Amniotic epithelial cell (primary cell): ENCODE measurements around the gene RUNX1.
A peak's percentile ranks its signal among the peaks of the same experiment; 100 is the strongest.

Experiments used
- DNase-seq: peaks from one replicate; pipeline ENCODE4 v3.0.0-alpha.2; 2010; ENCODE audit warnings: low read depth

RUNX1 gene

DNA sequence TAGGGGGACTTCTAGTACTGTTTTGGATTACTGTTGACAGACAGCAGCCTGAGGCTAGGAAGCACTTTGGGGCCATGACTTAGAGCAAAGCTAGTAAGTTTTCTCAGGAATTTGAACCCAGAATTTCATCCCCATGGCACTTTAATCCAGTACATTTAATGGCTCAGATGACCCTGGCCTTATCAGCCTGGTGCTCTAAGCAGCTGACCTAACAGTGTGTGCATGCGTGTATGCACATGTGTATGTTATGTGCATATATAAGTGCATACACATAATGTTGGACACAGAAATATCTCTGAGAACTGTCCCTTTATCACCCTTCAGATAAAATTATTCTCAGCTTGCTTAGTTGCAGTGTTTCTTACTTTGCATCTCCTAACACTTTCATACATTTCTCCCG is 265.3 kb downstream of the RUNX1 start:
- no peak for DNase-seq

DNA sequence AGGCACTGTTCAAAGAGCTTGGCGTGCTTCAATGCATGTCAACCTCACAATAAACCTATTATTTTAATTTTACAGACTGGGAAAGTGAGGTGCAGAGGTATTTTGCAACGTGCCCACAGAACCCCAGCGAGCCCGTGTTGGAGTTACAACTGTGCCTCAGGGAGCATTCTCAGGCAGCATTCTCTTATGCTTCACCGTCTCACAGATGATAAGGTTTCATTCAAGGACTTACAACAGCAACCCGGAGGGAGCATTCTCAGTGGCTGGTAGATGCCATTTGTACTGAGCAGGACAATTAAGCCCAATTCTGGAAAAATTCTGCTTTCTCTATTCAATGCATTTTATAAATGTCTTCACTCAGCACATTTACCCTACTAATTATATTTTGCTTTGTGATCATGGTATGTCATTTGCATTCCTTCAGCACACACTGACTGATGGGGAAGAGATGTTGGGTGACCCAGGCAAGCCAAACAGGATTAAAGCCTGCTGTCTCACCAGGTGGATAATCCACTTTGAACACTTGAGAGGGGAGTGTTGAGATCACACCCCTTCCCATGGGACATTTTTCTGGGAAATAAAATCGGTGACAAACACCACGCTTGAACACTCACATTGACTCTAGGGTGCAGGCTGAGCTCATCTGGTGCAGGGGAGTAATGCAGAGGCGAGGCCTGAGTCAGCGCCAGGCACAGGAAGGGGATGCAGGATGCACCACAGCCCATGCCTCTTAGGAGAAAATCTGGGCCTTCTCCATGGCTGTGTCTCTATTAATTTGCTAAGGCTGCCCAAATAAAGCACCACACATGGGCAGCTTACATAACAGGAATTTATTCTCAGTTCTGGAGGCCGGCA is 266.4 kb downstream of the RUNX1 start:
- peak; percentile 27 for DNase-seq

DNA sequence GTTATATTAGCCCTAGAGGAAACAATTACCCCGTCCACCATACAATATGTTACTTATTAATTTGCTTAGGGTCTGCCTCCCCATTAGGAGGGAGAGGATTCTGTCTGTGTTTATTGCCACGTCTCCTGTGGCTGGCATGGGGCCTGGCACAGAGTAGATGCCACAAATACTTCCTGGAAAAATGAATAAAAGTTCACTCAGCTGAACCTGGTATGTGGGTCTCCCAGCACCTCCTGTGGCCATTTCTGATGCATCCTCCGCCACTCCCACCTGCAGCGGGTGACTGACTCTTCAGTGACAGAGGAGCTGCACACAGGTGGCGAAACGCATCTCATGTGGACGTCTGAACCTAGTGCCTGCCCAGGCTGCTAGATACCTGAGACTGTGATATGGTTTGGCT is 267.6 kb downstream of the RUNX1 start:
- DNase-seq, result no peak

DNA sequence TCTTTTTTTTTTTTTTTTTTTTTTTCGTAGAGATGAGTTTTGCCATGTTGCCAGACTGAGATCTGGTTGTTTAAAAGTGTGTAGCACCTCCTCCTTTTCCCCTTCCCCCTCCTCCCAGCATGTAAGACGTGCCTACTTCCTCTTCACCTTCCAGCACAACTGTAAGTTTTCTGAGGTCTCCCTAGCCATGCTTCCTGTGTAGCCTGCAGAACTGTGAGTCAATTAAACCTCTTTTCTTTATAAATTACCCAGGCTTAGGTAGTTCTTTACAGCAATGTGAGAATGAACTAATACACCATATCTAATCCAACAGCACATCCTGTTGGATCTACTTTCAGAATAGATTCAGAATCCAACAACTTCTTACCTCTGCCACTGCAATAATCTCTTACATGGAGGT is 269.2 kb downstream of the RUNX1 start:
- no peak for DNase-seq

DNA sequence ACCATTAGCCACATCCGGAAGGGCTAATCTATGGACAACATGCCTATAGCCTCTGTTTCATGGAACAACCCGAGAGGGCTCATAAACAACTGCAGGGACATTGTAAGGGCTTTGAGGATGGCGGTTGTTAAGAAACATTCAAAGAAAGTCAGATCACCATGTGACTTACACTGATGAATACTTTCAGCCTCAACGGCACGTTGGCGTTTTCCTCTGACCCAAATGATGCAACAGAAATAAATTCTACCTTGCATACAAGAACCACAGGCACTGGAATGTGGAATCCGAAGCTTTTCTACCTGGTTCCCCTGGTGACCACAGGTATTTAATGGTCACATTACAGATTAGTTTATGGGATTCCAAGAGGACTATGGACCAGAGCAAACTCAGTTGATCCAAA is 273.3 kb downstream of the RUNX1 start:
- DNase-seq, result peak; percentile 56

DNA sequence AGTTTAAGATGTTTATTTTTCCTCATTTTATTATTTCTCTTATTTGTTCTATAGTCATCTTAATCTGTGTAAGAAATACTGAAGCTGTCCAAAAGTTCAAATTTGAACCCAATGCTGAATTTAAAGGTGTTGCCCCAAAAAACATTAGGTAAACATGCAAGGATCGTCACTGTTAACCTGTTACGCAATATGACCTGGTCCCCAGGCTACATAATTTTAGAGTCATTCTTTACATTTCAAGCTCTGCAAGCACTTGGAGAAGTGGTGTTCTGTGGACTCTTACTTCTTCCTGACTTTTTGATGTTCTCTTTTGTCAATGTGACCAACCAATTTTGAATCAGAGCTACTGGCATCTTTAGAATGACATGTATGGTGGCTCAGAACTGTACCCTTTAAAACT is 274.4 kb downstream of the RUNX1 start:
- no peak for DNase-seq

DNA sequence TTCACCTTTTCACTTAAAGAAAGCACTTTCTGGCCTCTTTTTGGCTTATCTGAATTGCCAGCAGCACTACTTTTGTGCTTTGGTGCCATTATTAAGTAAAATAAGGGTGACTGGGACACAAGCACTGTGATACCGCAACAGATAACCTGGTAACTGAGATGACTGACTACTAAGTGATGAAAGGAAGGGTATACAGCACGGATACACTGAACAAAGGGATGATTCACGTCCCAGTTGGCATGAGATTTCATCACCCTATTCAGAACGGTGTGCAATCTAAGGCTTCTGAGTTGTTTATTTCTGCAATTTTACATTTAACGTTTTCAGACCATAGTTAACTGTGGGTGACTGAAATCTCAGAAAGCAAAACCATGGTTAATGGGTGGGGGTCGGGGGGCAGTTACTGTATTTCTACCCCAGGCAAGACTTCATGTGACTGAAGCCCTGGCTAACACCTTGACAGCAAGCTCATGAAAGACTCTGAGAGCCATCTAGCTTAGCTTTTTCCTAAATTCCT is 277.5 kb downstream of the RUNX1 start:
- DNase-seq, result peak; percentile 89

DNA sequence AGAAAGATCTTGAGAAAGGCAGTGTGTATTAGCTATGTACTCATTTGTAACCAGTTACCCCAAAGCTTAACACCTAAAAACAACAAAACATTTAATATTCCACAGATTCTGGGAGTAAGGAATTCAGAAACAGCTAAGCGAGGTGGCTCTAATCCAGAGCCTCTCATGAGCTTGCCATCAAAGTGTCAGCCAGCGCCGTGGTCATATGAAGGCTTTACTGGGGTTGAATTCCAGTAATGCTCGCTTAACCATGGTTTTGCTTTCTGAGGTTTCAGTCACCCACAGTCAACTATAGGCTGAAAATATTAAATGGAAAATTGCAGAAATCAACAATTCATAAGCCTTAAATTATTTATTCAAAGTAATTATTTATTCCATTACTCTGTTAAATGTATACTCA is 278.5 kb downstream of the RUNX1 start:
- no peak for DNase-seq

DNA sequence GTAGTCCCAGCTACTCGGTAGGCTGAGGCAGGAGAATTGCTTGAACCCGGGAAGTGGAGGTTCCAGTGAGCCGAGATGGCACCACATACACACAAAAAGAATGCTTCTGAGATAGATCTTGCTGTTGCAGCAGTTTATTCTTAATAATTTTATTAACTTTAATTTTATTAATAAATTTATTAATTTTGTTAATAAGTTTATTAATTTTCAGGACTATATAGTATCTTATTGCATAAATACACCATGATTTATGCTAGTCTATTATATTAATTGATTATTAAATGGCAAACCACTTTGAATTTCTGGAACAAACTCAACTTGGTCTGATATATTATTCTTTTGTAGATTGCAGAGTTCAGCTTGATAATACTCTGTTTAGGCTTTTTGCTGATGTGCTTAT is 280.8 kb downstream of the RUNX1 start:
- no peak for DNase-seq

DNA sequence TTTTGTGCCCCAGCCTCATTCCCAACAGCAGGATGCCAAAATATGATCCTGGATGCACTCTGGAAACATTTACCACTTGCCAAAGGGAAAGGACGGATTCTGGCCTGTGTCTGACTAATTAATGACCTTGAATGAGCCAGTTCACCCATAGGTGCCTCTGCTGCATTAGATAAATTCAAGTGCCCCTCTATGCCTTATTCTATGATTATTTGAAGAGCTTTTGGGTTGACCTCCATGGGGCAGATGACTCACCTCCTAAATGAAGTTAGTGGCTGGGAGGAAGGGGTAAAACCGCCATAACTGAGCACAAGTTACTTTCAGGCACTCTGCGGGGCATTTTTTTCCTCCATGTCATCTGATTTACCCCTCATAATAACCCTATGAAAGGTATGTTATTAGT is 282.2 kb downstream of the RUNX1 start:
- no peak for DNase-seq

DNA sequence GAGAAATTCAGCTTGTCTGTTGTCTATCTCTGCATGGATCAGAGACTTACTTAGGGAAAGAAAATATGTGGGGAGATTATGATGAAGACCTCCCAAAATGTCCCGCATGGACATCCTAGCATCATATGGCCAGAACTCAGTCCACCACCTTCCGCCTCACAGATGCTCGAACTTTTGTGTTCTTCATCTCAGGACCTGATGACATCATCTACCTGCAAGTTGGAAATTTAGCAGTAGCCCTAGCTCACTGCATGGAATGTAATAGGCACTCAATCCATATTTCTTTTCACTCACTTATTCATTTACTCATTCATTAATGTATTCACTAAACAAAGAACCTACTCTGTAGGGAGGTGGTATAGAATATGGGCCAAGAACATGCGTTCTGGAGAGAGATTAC is 283.5 kb downstream of the RUNX1 start:
- DNase-seq, result no peak

DNA sequence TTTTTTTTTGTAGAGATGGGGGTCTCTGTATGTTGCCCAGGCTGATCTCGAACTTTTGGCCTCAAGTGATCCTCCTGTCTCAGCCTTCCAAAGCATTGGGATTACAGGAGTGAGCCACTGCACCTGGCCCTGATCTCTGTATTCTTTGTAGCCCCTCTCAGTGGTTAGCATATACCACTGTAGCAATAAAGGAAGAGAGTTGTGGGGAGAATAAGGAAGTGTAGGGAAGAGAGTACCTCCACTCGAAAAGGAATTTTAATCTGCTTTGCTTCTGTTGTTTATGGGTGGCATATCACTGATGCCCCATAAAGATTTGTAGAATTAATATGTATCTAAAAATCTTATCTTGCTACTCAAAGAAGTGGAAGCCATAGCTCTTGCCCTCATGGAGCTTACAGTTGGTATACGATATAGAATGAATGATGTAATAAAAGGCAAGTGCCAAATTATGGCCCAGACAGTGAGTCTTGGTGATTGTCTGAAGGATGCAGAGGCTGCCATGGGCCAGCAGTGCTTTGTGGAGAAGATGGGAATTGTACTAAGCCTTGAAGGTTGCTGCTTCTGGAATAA is 284.3 kb downstream of the RUNX1 start:
- DNase-seq, result no peak

DNA sequence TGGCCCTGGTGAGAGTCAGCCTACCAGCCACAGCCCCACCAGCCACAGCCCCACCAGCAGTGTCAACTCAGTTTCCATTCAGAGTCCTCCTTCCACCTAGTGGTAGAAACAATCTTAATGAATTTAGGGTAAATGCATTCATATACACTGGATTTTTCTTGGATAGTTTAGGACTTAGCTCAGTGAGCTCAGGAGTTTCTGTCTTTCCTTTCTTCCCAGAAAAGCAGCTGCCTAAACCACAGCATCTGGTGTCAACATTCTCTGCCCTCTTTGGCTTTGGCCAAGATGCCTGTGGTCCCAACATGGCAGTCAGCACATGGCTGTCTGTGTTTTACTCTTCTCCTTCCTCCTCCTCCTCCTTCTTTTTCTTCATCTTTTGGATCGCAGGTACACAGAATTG is 286.3 kb downstream of the RUNX1 start:
- DNase-seq, result peak; percentile 63

DNA sequence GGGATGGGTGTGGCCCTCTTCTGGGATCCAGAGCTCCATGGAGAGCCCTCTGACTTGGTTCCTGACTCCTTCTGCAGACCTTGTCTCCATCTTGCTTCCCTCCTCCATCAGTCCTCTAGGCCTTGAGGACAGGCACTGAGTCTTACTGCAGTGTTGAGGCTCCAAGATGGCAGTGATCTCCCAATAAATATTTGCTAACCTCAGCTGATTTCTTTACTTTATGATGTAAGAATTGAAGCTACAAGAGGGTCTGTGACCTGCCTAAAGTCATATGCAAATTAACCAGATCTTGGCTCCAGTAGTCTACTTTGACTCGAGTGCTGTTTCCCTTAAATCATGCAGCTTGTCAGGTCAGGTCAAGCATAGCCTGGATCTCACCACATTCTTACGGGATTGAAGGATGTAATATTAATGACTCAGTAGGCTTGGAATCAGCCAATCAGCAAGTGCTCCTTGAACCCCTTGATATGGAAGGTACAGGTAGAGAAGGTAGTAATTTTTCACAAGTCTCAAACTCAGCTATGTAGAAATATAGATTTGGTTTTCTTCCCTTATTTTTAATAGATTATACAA is 287.3 kb downstream of the RUNX1 start:
- peak; percentile 42 for DNase-seq

DNA sequence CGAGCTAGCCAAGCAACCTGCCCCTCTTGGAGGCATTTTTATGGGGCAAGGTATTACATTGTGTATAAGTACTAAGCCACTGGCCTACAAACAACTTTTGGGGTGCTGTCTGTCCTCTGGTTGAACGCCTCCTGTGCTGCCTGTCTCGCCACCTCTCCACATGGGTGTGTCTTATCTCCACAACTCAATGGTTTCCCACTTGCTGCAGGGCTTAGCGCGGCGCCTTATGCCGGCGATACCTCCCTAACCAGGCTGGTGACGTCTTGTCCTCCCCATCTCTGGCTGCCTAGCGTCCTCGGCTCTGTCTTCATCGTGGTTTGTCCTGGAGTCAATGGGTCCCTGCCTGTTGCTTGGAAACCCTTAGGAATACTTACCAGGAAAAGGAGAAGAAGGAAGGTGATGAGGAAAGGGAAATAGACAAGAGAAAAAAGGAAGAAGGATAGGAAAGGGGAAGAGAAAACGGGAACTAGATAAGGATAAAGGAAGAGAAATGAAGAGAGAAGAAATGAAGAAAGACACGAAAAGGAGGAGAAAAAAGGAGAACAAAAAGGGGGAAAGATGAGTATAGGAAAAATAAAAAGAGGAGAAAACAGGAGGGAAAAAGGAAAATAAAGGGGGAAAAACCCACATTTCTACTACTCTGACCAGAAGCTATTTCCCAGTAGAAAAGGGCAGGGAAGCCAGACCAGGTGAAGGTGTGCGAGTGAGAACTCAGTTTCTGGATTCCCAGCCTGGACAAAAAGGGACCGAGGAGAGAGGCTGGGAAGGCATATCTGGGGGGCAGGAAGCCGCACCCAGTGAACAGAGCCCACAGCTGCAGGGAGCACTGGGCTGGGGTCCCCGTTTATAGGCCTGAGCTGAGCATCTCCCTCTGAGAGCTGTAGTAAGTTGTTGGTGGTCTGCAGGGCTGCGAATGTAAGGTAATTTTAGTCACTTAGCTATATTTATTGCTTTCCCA is 294.1 kb downstream of the RUNX1 start:
- DNase-seq, result no peak

DNA sequence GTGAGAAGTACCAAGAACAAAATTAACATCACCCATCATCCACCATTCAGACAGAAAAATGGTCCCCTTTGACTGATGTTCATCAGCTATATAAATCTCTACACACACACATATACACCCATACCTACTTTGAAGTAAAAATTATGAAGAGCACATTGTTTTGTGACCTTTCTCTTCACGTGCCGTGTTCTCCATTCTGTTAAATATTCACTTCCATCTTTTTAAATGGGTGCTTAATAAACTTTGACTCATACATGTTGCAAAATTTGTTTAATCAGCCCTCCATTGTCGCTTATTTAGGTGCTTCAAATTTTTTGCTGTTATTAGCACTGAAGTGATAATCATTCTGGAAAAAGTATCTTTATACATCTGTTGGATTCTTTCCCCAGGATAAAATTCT is 300.2 kb downstream of the RUNX1 start:
- DNase-seq, result no peak

DNA sequence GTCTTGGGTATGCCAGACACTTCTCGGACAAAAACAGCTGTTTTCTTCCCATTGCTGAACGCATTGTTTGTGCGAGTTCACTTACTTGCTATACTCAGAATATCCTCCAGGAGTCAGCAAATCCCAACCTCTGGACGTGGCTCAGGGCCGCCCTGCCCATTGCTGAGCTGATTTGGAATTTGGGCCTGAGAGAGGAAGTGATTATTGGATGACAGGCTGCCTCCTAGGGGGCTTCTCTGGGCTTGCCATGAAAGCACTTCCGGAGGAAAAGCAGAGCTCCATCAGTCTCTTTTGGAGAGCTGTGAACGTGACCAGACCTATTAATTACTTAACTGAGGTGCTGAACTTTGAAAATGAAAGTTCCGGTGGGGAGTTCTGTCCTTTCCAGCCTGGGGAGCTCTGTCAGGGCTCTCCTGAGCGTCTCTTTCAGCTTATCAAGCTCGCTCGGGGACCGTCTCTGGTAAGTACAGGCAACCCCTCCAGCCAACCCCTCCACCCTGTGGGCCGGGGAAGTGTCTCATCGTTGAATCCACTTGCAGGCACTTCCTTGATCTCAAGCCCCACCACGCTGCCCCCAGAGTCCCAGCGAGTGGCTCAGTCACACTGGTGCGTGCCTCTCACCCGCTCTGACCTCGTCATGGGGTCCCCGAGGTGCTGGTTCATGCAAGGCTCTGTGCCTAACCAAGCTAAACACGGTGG is 303.4 kb downstream of the RUNX1 start:
- DNase-seq, result peak; percentile 70

DNA sequence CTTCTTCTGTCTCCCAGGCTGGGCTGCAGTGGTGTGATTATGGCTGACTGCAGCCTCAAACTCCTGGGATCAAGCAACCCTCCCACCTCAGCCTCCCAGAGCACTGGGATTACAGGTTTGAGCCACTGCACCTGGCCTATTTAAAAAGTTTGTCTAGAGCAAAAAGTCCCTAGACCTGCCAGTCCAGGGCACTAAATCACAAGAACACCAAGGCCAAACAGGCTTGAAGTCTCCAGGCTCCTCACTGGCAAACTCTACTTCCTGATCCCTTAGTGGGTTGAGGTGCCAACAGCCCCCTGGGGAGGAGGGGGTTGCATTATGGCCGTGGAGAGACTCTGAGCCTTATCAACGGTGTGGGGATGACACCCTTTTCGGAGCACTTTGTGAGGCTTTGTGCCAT is 304.3 kb downstream of the RUNX1 start:
- no peak for DNase-seq

DNA sequence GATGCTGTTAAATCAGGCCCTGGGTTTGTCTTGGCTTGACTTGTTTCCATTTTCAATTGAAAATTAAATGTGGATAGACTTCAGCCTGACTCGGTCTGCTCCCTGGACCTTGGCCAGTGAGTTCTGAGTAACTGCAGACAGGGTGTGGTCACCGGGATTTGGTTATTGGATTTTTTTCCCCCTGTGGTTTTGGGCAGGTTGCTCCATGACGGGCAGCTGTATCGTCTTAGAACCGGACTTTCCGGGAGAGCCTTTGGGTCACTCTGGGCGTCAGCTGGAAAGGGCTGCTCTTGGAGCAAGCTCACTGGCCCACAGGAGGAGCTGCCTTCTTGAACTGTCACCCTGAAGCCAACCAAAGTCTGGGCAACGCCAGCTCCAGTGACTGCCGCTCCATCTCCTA is 305.3 kb downstream of the RUNX1 start:
- DNase-seq, result peak; percentile 22

DNA sequence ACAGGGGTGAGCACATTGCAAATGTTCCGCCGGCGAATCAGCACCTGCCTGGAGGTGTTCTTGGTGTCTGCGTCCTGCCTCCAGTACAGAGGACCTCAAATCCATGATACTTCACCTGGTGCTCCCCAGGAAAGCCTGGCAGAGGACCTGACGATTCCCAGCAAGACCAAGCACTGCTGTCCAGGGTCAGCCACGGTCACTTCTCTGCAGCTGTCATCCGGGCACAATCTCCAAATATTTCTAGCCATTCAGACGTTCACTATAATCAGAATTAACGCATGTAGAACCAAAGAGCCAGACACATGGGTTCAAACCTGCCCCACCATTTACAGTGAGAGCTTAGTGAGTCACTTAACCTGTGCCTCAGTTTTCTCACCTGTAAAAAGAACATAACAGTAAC is 305.8 kb downstream of the RUNX1 start:
- no peak for DNase-seq

DNA sequence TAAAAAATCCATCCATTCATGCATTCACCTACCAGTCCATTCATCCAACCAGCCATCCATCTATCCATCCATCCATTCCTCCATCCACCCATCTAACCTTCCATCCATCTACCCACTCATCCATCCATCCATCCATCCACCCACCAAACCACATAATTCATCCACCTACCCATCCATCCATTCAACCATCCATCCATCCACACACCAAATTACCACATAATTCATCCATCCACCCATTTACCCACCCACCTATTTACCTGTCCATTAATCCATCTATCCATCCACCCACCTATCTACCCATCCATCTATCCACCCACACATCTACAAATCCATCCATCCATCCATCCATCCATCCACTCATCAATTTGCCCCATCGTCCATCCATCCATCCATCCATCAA is 308.9 kb downstream of the RUNX1 start:
- no peak for DNase-seq
